K562 (cell line): Measurements from ENCODE around the gene PROK2. TPM values are rescaled to one million over a fixed set of nuclear protein-coding genes. Genes with fewer than 3 reads are reported as not detected.

ENCODE experiments used
- BACH1 ChIP-seq: fragments of 200-800 bp; sonication (Bioruptor generic); IDR thresholded peaks from 2 replicates; pipeline ENCODE4 v1.6.1; 2016; ENCODE audit warnings: missing genetic modification characterization, missing compliant biosample characterization
- BMI1 ChIP-seq: fragments of 150-350 bp; IDR thresholded peaks from 2 replicates; pipeline ENCODE4 v1.6.1; 2014; ENCODE audit warnings: low read length
- CUX1 ChIP-seq: fragments of 200-800 bp; sonication (Bioruptor generic); IDR thresholded peaks from 2 replicates; pipeline ENCODE4 v1.6.1; 2016; ENCODE audit warnings: missing genetic modification characterization, missing compliant biosample characterization
- DIDO1 ChIP-seq: fragments of 450-650 bp; IDR thresholded peaks from 2 replicates; pipeline ENCODE4 v1.6.1; 2016; ENCODE audit warnings: low read depth, missing biosample characterization, missing genetic modification characterization
- IRF9 ChIP-seq: fragments of 450-650 bp; IDR thresholded peaks from 2 replicates; pipeline ENCODE4 v1.6.1; 2016; ENCODE audit warnings: missing biosample characterization, missing genetic modification characterization
- NCOA1 ChIP-seq: fragments of 450-650 bp; IDR thresholded peaks from 2 replicates; pipeline ENCODE4 v1.6.1; 2016; ENCODE audit warnings: low read depth
- PTBP1 ChIP-seq: fragments of 200-400 bp; formaldehyde crosslinking; IDR thresholded peaks from 2 replicates; pipeline ENCODE4 v1.6.1; 2017; ENCODE audit warnings: low read depth, low read length
- PTRF ChIP-seq: fragments of 450-650 bp; IDR thresholded peaks from 2 replicates; pipeline ENCODE4 v1.6.1; 2016; ENCODE audit warnings: mild to moderate bottlenecking, missing genetic modification characterization, missing compliant biosample characterization
- RBM17 ChIP-seq: fragments of 200-400 bp; formaldehyde crosslinking; IDR thresholded peaks from 2 replicates; pipeline ENCODE4 v1.6.1; 2017; ENCODE audit warnings: low read depth, mild to moderate bottlenecking, low read length, borderline replicate concordance
- TFAP4 ChIP-seq: sonication (generic); formaldehyde crosslinking; IDR thresholded peaks from 2 replicates; pipeline ENCODE4 v1.8.0; 2022; ENCODE audit warnings: missing genetic modification reagents, mild to moderate bottlenecking, moderate library complexity, borderline replicate concordance
- ZNF518B ChIP-seq: fragments of 250-450 bp; sonication (Bioruptor Pico); IDR thresholded peaks from 2 replicates; pipeline ENCODE4 v1.5.0; 2021; ENCODE audit warnings: mild to moderate bottlenecking, moderate library complexity
- polyA plus RNA-seq, 8 experiments: library from polyadenylated mRNA; depleted of rRNA in 4 of 8; stranded (reverse) in 5 of 8; unstranded in 3 of 8; fragments of >200 nt; fragmentation: Nextera tagmentation in 2 of 8; fragmentation: Illumina TruSeq in 1 of 8; extraction: Ambion mirVana in 2 of 8; extraction: Trizol in 1 of 8; gene quantifications; 2 replicates each; pipeline versions ENCODE4 v1.2.1 to v1.2.3, GENCODE V29; 2011 to 2014; ENCODE audit warnings: inconsistent platforms in 1 of 8, missing spikeins in 1 of 8
- total RNA-seq, 7 experiments: library from RNA; depleted of rRNA in 6 of 7; stranded (reverse); fragments of >200 nt in 6 of 7; fragmentation: Illumina TruSeq in 2 of 7; extraction: Trizol in 2 of 7; gene quantifications; 2 replicates each; pipeline versions ENCODE4 v1.2.1 to v1.2.3, GENCODE V29; 2011 to 2021; ENCODE audit warnings: low replicate concordance in 1 of 7
- TF ChIP-seq, protein P1 (sequence below): fragments of 250-450 bp; sonication (Bioruptor Pico); IDR thresholded peaks from 2 replicates; pipeline ENCODE4 v1.4.0; 2020; ENCODE audit warnings: mild to moderate bottlenecking, moderate library complexity

PROK2 gene
- total and polyA plus RNA-seq, 9 of the 15 experiments (the other 6 are each of a cell fraction or from before 2014, with no cell fraction given): 0.07 to 0.13 TPM; not detected in 7

GRCh38 chr3:71801986-71802385 is 17.0 kb upstream of the PROK2 start (continued):
- TF ChIP-seq ZNF518B (CRISPR knock-in tag) (no peak), BACH1 (tag) (no peak), DIDO1 (tag) (no peak), NCOA1 (no peak), TFAP4 (CRISPR knock-in tag) (no peak), RBM17 (no peak), CUX1 (CRISPR knock-in tag) (no peak), PTBP1 (no peak), PTRF (tag) (no peak), IRF9 (tag) (no peak), BMI1 (no peak)
- TF ChIP-seq, protein P1, sequence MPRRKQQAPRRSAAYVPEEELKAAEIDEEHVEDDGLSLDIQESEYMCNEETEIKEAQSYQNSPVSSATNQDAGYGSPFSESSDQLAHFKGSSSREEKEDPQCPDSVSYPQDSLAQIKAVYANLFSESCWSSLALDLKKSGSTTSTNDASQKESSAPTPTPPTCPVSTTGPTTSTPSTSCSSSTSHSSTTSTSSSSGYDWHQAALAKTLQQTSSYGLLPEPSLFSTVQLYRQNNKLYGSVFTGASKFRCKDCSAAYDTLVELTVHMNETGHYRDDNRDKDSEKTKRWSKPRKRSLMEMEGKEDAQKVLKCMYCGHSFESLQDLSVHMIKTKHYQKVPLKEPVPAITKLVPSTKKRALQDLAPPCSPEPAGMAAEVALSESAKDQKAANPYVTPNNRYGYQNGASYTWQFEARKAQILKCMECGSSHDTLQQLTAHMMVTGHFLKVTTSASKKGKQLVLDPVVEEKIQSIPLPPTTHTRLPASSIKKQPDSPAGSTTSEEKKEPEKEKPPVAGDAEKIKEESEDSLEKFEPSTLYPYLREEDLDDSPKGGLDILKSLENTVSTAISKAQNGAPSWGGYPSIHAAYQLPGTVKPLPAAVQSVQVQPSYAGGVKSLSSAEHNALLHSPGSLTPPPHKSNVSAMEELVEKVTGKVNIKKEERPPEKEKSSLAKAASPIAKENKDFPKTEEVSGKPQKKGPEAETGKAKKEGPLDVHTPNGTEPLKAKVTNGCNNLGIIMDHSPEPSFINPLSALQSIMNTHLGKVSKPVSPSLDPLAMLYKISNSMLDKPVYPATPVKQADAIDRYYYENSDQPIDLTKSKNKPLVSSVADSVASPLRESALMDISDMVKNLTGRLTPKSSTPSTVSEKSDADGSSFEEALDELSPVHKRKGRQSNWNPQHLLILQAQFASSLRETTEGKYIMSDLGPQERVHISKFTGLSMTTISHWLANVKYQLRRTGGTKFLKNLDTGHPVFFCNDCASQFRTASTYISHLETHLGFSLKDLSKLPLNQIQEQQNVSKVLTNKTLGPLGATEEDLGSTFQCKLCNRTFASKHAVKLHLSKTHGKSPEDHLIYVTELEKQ (CRISPR knock-in tag): no peak
